Measurements from ENCODE around the gene B3GALT6.

- no peak for TF ChIP-seq POLR2A (IDR thresholded peaks at IDR 0.05; ENCODE audit: low read length)
- TF ChIP-seq GATA1 (IDR thresholded peaks at IDR 0.05; ENCODE audit: low read depth, low read length), result no peak
These were observed 41.1 kb downstream of the B3GALT6 start for GRCh38 chr1:1273209-1273511.
